Measurements from ENCODE around the gene LIMCH1. TPM values are rescaled to one million over a fixed set of nuclear protein-coding genes. Genes with fewer than 3 reads are reported as not detected.

The LIMCH1 gene
- total RNA-seq, 2 experiments from 2014 or later = not detected

GRCh38 chr4:41653523-41653922 lies 115.6 kb downstream of the LIMCH1 start:
- H3K4me1 Mint-ChIP-seq = no peaks in the 10 kb centered on the region
- intact Hi-C loops (cut with DNase I, micrococcal nuclease) = no loop called here

GRCh38 chr4:41655177-41655576 lies 117.2 kb downstream of the LIMCH1 start:
- H3K9me3 Mint-ChIP-seq (ENCODE audit: low read depth) = no peaks in the 10 kb centered on the region
- no peaks in the 10 kb centered on the region for H3K36me3 Mint-ChIP-seq (ENCODE audit: low read depth)
- ChIA-PET CTCF (no interaction called here), POLR2A (no interaction called here)
- intact Hi-C loops (cut with DNase I, micrococcal nuclease) = no loop called here
- peaks cover under 1% of the 10 kb centered on the region for H3K4me1 Mint-ChIP-seq
- DNase-seq (no peak), ATAC-seq (no peak)
- H3K27ac Mint-ChIP-seq = no peak overlapping the region
- H3K27me3 Mint-ChIP-seq = peaks cover 7% of the 10 kb centered on the region
- H3K4me3 Mint-ChIP-seq = no peak overlapping the region

More at GRCh38 chr4:41653523-41653922, 115.6 kb downstream of the LIMCH1 start:
- Mint-ChIP-seq H3K9me3 (ENCODE audit: low read depth) (no peaks in the 10 kb centered on the region), H3K4me3 (no peak overlapping the region), H3K36me3 (ENCODE audit: low read depth) (no peaks in the 10 kb centered on the region), H3K27ac (no peak overlapping the region), H3K27me3 (peaks cover 7% of the 10 kb centered on the region)
- POLR2A ChIA-PET = no interaction called here
- CTCF ChIA-PET = no interaction called here
- no peak for ATAC-seq
- no peak for DNase-seq

- H3K27me3 Mint-ChIP-seq = peaks cover 13% of the 10 kb centered on the region
- peaks cover 6% of the 10 kb centered on the region for H3K4me1 Mint-ChIP-seq
- H3K36me3 Mint-ChIP-seq (ENCODE audit: low read depth) = no peaks in the 10 kb centered on the region
- H3K9me3 Mint-ChIP-seq (ENCODE audit: low read depth) = no peaks in the 10 kb centered on the region
- ChIA-PET CTCF (no interaction called here), POLR2A (no interaction called here)
- ATAC-seq = no peak
- H3K4me3 Mint-ChIP-seq = no peak overlapping the region
- intact Hi-C loops (cut with DNase I, micrococcal nuclease) = no loop called here
- DNase-seq = no peak
- no peak overlapping the region for H3K27ac Mint-ChIP-seq
These were observed 118.1 kb downstream of the LIMCH1 start for GRCh38 chr4:41656106-41656505.

GRCh38 chr4:41656572-41657520 lies 118.9 kb downstream of the LIMCH1 start:
- CTCF ChIA-PET = interaction anchor here (0.6 kb wide), 1 partner anchor 624 kb away, joined by 6 read pairs; no protein-coding TSS in a partner anchor
- peaks cover 13% of the 10 kb centered on the region for H3K27me3 Mint-ChIP-seq

GRCh38 chr4:41657561-41657960 lies 119.6 kb downstream of the LIMCH1 start:
- no peaks in the 10 kb centered on the region for H3K36me3 Mint-ChIP-seq (ENCODE audit: low read depth)
- ATAC-seq = no peak
- no peak overlapping the region for H3K27ac Mint-ChIP-seq
- peaks cover 6% of the 10 kb centered on the region for H3K4me1 Mint-ChIP-seq
- intact Hi-C loops (cut with DNase I, micrococcal nuclease) = no loop called here
- H3K27me3 Mint-ChIP-seq = peaks cover 13% of the 10 kb centered on the region
- ChIA-PET POLR2A (no interaction called here), CTCF (interaction anchor here (0.6 kb wide), 1 partner anchor 625 kb away, joined by 6 read pairs; no protein-coding TSS in a partner anchor)
- DNase-seq = no peak
- no peak overlapping the region for H3K4me3 Mint-ChIP-seq
- no peaks in the 10 kb centered on the region for H3K9me3 Mint-ChIP-seq (ENCODE audit: low read depth)

More at GRCh38 chr4:41656572-41657520, 118.9 kb downstream of the LIMCH1 start:
- DNase-seq (no peak), ATAC-seq (no peak)
- Mint-ChIP-seq H3K36me3 (ENCODE audit: low read depth) (no peaks in the 10 kb centered on the region), H3K4me1 (peaks cover 6% of the 10 kb centered on the region), H3K4me3 (no peak overlapping the region), H3K9me3 (ENCODE audit: low read depth) (no peaks in the 10 kb centered on the region), H3K27ac (no peak overlapping the region)
- intact Hi-C loops (cut with DNase I, micrococcal nuclease) = no loop called here
- POLR2A ChIA-PET = no interaction called here

- Mint-ChIP-seq H3K4me1 (peaks cover 6% of the 10 kb centered on the region), H3K36me3 (ENCODE audit: low read depth) (no peaks in the 10 kb centered on the region), H3K27ac (no peak overlapping the region), H3K27me3 (peaks cover 12% of the 10 kb centered on the region), H3K9me3 (ENCODE audit: low read depth) (no peaks in the 10 kb centered on the region), H3K4me3 (no peak overlapping the region)
- DNase-seq (no peak), ATAC-seq (no peak)
- ChIA-PET POLR2A (no interaction called here), CTCF (no interaction called here)
- intact Hi-C loops (cut with DNase I, micrococcal nuclease) = no loop called here
These were observed 120.2 kb downstream of the LIMCH1 start for GRCh38 chr4:41658163-41658562.

- ATAC-seq = no peak
- Mint-ChIP-seq H3K36me3 (ENCODE audit: low read depth) (no peaks in the 10 kb centered on the region), H3K27ac (no peak overlapping the region), H3K9me3 (ENCODE audit: low read depth) (no peaks in the 10 kb centered on the region), H3K4me1 (peaks cover 6% of the 10 kb centered on the region), H3K4me3 (no peak overlapping the region), H3K27me3 (peaks cover 9% of the 10 kb centered on the region)
- CTCF ChIA-PET = interaction anchor here (0.7 to 1.9 kb wide), 7 partner anchors 17 to 591 kb away, joined by 3 to 34 read pairs (median 6); no protein-coding TSS in a partner anchor
- intact Hi-C loops (cut with DNase I, micrococcal nuclease) = loop anchor here in 1 of 2 experiments (10.0 kb wide), 1 partner anchor 686 kb away; no protein-coding TSS in a partner anchor
- no peak for DNase-seq
- POLR2A ChIA-PET = no interaction called here
These were observed 122.4 kb downstream of the LIMCH1 start for GRCh38 chr4:41660352-41660751.

GRCh38 chr4:41661442-41662076 lies 123.6 kb downstream of the LIMCH1 start:
- no peak overlapping the region for H3K27ac Mint-ChIP-seq
- H3K4me1 Mint-ChIP-seq = peaks cover 6% of the 10 kb centered on the region
- peaks cover 9% of the 10 kb centered on the region for H3K27me3 Mint-ChIP-seq
- no peaks in the 10 kb centered on the region for H3K9me3 Mint-ChIP-seq (ENCODE audit: low read depth)
- peak; percentile 66 for DNase-seq
- CTCF ChIA-PET = interaction anchor here (0.7 to 1.9 kb wide), 15 partner anchors 12 to 592 kb away, joined by 3 to 34 read pairs (median 4); no protein-coding TSS in a partner anchor
- no peaks in the 10 kb centered on the region for H3K36me3 Mint-ChIP-seq (ENCODE audit: low read depth)
- POLR2A ChIA-PET = no interaction called here
- ATAC-seq = no peak
- intact Hi-C loops (cut with DNase I, micrococcal nuclease) = loop anchor here (1.0 to 10.0 kb wide), 3 partner anchors 380 to 734 kb away; no protein-coding TSS in a partner anchor
- no peak overlapping the region for H3K4me3 Mint-ChIP-seq

GRCh38 chr4:41665636-41666207 lies 127.8 kb downstream of the LIMCH1 start:
- POLR2A ChIA-PET = no interaction called here
- Mint-ChIP-seq H3K27me3 (peaks cover 3% of the 10 kb centered on the region), H3K4me3 (no peak overlapping the region), H3K36me3 (ENCODE audit: low read depth) (no peaks in the 10 kb centered on the region), H3K9me3 (ENCODE audit: low read depth) (no peaks in the 10 kb centered on the region), H3K4me1 (no peaks in the 10 kb centered on the region), H3K27ac (no peak overlapping the region)
- intact Hi-C loops (cut with DNase I, micrococcal nuclease) = loop anchor here in 1 of 2 experiments (10.0 kb wide), 1 partner anchor 691 kb away; no protein-coding TSS in a partner anchor
- DNase-seq = no peak
- no peak for ATAC-seq
- CTCF ChIA-PET = interaction anchor here (1.0 kb wide), 1 partner anchor 383 kb away, joined by 3 read pairs; no protein-coding TSS in a partner anchor

- no peaks in the 10 kb centered on the region for H3K4me1 Mint-ChIP-seq
- intact Hi-C loops (cut with DNase I, micrococcal nuclease) = loop anchor here in 1 of 2 experiments (10.0 kb wide), 1 partner anchor 693 kb away; no protein-coding TSS in a partner anchor
- H3K36me3 Mint-ChIP-seq (ENCODE audit: low read depth) = no peaks in the 10 kb centered on the region
- no peak overlapping the region for H3K27ac Mint-ChIP-seq
- no peaks in the 10 kb centered on the region for H3K27me3 Mint-ChIP-seq
- ChIA-PET CTCF (interaction anchor here (0.6 to 1.6 kb wide), 3 partner anchors 15 to 736 kb away, joined by 3 to 4 read pairs (median 4); no protein-coding TSS in a partner anchor), POLR2A (no interaction called here)
- H3K4me3 Mint-ChIP-seq = no peak overlapping the region
- ATAC-seq (no peak), DNase-seq (no peak)
- no peaks in the 10 kb centered on the region for H3K9me3 Mint-ChIP-seq (ENCODE audit: low read depth)
These were observed 130.1 kb downstream of the LIMCH1 start for GRCh38 chr4:41668024-41668423.

- ATAC-seq (no peak), DNase-seq (no peak)
- Mint-ChIP-seq H3K9me3 (ENCODE audit: low read depth) (no peaks in the 10 kb centered on the region), H3K36me3 (ENCODE audit: low read depth) (no peaks in the 10 kb centered on the region), H3K27ac (no peak overlapping the region), H3K27me3 (peaks cover 3% of the 10 kb centered on the region), H3K4me1 (no peaks in the 10 kb centered on the region), H3K4me3 (no peak overlapping the region)
- intact Hi-C loops (cut with DNase I, micrococcal nuclease) = no loop called here
- CTCF ChIA-PET = interaction anchor here (0.7 kb wide), 1 partner anchor 1295 kb away, joined by 3 read pairs; no protein-coding TSS in a partner anchor
- POLR2A ChIA-PET = no interaction called here
These were observed 132.6 kb downstream of the LIMCH1 start for GRCh38 chr4:41670530-41670929.
